SK-N-SH treated with all-trans-retinoic acid at 6 μM for 48 hours (cell line): Measurements from ENCODE around the gene SMIM45.

Experiments
- ATAC-seq: fragments of 200-7000 bp; cut with Tn5 transposase; 3 replicates; pipeline ENCODE4 v1.9.1; 2020; ENCODE audit warnings: mild to moderate bottlenecking, moderate library complexity
- ARNTL ChIP-seq: fragments of 450-650 bp; formaldehyde crosslinking; IDR thresholded peaks from 2 replicates; pipeline ENCODE4 v1.5.0; 2020; ENCODE audit warnings: low read depth, mild to moderate bottlenecking, moderate library complexity, borderline replicate concordance
- BACH2 ChIP-seq: fragments of 250-450 bp; sonication (Bioruptor Pico); IDR thresholded peaks from 2 replicates; pipeline ENCODE4 v1.9.0; 2021; ENCODE audit warnings: mild to moderate bottlenecking, borderline replicate concordance
- ESRRG ChIP-seq: fragments of 250-450 bp; sonication (Bioruptor Pico); IDR thresholded peaks from 2 replicates; pipeline ENCODE4 v1.6.1; 2021; ENCODE audit warnings: mild to moderate bottlenecking
- RARB ChIP-seq: fragments of 250-450 bp; sonication (Bioruptor Pico); IDR thresholded peaks from 2 replicates; pipeline ENCODE4 v1.8.0; 2021; ENCODE audit warnings: mild to moderate bottlenecking, moderate library complexity
- SNAI2 ChIP-seq: fragments of 250-450 bp; sonication (Bioruptor Pico); IDR thresholded peaks from 2 replicates; pipeline ENCODE4 v1.5.0; 2020; ENCODE audit warnings: mild to moderate bottlenecking, moderate library complexity
- TCF4 ChIP-seq: fragments of 250-450 bp; sonication (Bioruptor Pico); IDR thresholded peaks from 2 replicates; pipeline ENCODE4 v1.8.0; 2021; ENCODE audit warnings: mild to moderate bottlenecking, moderate library complexity, borderline replicate concordance
- ZC3H10 ChIP-seq: fragments of 250-450 bp; sonication (Bioruptor Pico); IDR thresholded peaks from 2 replicates; pipeline ENCODE4 v1.5.1; 2021; ENCODE audit warnings: mild to moderate bottlenecking, moderate library complexity
- ZFP30 ChIP-seq: fragments of 450-650 bp; formaldehyde crosslinking; IDR thresholded peaks from 2 replicates; pipeline ENCODE4 v1.5.0; 2022; ENCODE audit warnings: mild to moderate bottlenecking, moderate library complexity
- ZNF8 ChIP-seq: fragments of 450-650 bp; formaldehyde crosslinking; IDR thresholded peaks from 2 replicates; pipeline ENCODE4 v1.5.0; 2020; ENCODE audit warnings: mild to moderate bottlenecking, moderate library complexity
- TF ChIP-seq, protein P1 (sequence below): fragments of 250-450 bp; sonication (Bioruptor Pico); IDR thresholded peaks from 2 replicates; pipeline ENCODE4 v1.5.1; 2021; ENCODE audit warnings: mild to moderate bottlenecking, moderate library complexity
- TF ChIP-seq, protein P2 (sequence below): fragments of 250-450 bp; sonication (Bioruptor Pico); IDR thresholded peaks from 2 replicates; pipeline ENCODE4 v1.8.0; 2021; ENCODE audit warnings: low read depth, mild to moderate bottlenecking, moderate library complexity, borderline replicate concordance
- TF ChIP-seq, protein P3 (sequence below): fragments of 250-450 bp; sonication (Bioruptor Pico); IDR thresholded peaks from 2 replicates; pipeline ENCODE4 v1.5.0; 2020; ENCODE audit warnings: mild to moderate bottlenecking, moderate library complexity

SMIM45 gene

DNA sequence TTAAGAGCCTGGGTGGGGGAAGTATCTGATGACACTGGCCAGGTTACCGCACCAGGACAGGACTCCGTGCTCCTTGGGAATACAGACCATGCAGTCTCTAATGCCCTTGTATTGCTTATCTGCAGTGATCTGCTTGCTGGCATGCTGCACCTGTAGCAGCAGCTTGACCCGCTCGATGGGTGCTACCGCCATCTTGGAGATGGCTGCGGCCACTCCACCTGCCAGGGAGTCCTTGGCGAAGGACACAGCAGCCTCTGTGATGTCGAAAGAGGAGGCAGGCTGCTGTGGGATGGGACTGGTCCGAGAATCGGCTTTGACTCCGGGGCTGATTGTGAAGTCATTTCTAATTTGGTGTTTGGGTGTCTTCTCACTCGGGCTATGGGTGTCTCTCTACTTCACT, 49.8 kb downstream of the SMIM45 start:
- no peak for TF ChIP-seq ZC3H10
- no peak for TF ChIP-seq ZFP30 (CRISPR knock-in tag)
- no peak for TF ChIP-seq SNAI2 (CRISPR knock-in tag)
- ATAC-seq = no peak

DNA sequence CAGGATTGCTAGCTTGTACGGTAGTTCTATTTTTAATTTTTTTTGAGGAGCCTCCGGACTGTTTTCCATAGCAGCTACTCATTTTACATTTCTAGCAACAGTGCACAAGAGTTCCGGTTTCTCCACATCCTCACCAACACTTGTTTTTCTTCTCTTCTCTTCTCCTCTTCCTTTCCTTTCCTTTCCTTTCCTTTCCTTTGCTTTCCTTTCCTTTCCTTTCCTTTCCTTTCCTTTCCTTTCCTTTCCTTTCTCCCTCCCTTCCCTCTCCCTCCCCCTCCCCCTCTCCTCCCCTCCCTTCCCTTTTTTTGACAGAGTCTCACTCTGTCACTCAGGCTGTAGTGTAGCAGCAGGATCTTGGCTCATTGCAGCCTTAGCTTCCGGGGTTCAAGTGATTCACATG, 56.0 kb downstream of the SMIM45 start:
- ATAC-seq = no peak
- TF ChIP-seq TCF4 (CRISPR knock-in tag) (no peak), BACH2 (CRISPR knock-in tag) (no peak), RARB (CRISPR knock-in tag) (no peak), ZNF8 (CRISPR knock-in tag) (no peak), ESRRG (CRISPR knock-in tag) (no peak), ARNTL (CRISPR knock-in tag) (no peak)
- TF ChIP-seq, protein P1, sequence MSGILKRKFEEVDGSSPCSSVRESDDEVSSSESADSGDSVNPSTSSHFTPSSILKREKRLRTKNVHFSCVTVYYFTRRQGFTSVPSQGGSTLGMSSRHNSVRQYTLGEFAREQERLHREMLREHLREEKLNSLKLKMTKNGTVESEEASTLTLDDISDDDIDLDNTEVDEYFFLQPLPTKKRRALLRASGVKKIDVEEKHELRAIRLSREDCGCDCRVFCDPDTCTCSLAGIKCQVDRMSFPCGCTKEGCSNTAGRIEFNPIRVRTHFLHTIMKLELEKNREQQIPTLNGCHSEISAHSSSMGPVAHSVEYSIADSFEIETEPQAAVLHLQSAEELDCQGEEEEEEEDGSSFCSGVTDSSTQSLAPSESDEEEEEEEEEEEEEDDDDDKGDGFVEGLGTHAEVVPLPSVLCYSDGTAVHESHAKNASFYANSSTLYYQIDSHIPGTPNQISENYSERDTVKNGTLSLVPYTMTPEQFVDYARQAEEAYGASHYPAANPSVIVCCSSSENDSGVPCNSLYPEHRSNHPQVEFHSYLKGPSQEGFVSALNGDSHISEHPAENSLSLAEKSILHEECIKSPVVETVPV (CRISPR knock-in tag) = no peak
- TF ChIP-seq, protein P2, sequence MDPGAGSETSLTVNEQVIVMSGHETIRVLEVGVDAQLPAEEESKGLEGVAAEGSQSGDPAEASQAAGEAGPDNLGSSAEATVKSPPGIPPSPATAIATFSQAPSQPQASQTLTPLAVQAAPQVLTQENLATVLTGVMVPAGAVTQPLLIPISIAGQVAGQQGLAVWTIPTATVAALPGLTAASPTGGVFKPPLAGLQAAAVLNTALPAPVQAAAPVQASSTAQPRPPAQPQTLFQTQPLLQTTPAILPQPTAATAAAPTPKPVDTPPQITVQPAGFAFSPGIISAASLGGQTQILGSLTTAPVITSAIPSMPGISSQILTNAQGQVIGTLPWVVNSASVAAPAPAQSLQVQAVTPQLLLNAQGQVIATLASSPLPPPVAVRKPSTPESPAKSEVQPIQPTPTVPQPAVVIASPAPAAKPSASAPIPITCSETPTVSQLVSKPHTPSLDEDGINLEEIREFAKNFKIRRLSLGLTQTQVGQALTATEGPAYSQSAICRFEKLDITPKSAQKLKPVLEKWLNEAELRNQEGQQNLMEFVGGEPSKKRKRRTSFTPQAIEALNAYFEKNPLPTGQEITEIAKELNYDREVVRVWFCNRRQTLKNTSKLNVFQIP (CRISPR knock-in tag) = no peak
- TF ChIP-seq, protein P3, sequence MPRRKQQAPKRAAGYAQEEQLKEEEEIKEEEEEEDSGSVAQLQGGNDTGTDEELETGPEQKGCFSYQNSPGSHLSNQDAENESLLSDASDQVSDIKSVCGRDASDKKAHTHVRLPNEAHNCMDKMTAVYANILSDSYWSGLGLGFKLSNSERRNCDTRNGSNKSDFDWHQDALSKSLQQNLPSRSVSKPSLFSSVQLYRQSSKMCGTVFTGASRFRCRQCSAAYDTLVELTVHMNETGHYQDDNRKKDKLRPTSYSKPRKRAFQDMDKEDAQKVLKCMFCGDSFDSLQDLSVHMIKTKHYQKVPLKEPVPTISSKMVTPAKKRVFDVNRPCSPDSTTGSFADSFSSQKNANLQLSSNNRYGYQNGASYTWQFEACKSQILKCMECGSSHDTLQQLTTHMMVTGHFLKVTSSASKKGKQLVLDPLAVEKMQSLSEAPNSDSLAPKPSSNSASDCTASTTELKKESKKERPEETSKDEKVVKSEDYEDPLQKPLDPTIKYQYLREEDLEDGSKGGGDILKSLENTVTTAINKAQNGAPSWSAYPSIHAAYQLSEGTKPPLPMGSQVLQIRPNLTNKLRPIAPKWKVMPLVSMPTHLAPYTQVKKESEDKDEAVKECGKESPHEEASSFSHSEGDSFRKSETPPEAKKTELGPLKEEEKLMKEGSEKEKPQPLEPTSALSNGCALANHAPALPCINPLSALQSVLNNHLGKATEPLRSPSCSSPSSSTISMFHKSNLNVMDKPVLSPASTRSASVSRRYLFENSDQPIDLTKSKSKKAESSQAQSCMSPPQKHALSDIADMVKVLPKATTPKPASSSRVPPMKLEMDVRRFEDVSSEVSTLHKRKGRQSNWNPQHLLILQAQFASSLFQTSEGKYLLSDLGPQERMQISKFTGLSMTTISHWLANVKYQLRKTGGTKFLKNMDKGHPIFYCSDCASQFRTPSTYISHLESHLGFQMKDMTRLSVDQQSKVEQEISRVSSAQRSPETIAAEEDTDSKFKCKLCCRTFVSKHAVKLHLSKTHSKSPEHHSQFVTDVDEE (CRISPR knock-in tag) = no peak
